Gastrocnemius medialis (tissue), 4 donors: ENCODE results near the gene BANP.

ENCODE experiments used
- CTCF ChIP-seq, 5 experiments: fragments of 450-650 bp in 3 of 5; fragments of 200-600 bp in 2 of 5; sonication (generic) in 2 of 5; IDR thresholded peaks in 4 of 5; conservative IDR thresholded peaks in 1 of 5; 1 replicate in 4 of 5; 2 replicates in 1 of 5; pipeline ENCODE4 v1.5.1; 2016 to 2019; ENCODE audit warnings: antibody characterized with exemption in 5 of 5, mild to moderate bottlenecking in 3 of 5, moderate library complexity in 3 of 5
- POLR2A ChIP-seq, 2 donors: fragments of 450-650 bp; IDR thresholded peaks; one replicate each; pipeline ENCODE4 v1.6.1; 2017; ENCODE audit warnings: antibody characterized with exemption in 2 of 2, mild to moderate bottlenecking in 2 of 2, moderate library complexity in 2 of 2

- TF ChIP-seq CTCF (IDR thresholded peaks at IDR 0.05 in 4 of 5, conservative IDR thresholded peaks at IDR 0.05 in 1 of 5) (no peak), POLR2A (IDR thresholded peaks at IDR 0.05) (no peak)
Measured at GRCh38 chr16:87993901-87994300, 42.7 kb downstream of the BANP start.
